Epidermal melanocyte (primary cell): ENCODE measurements around the gene TCF12.
"Not testable (repeated sequence)": the region's sequence is repeated elsewhere in the genome, so short reads cannot be mapped to it uniquely, and the experiment has no call there.

Source experiments
- DNase-seq: peaks from one replicate; pipeline ENCODE4 v3.0.0; 2011; ENCODE audit warnings: low spot score; ENCODE audit not compliant: insufficient read length

Gene TCF12

DNA sequence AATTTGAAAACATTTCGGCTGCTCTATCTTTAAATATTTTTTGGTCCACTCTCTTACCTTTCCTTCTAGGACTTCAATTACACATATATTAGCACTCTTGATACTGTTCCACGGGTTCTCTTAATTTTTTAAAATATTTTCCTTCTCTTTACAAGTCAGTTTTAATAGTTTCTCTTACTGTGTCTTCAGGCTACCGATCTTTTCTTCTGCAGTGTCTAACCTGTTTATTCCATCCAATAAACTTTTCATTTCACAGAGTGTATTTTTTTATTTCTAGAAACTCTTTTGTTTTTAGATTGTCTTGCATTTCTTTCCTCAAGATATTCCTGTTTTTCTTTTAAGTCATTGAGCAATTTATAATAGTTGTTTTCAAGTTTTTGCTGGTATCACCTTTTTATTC, 27.7 kb downstream of the TCF12 start:
- DNase-seq: no peak

DNA sequence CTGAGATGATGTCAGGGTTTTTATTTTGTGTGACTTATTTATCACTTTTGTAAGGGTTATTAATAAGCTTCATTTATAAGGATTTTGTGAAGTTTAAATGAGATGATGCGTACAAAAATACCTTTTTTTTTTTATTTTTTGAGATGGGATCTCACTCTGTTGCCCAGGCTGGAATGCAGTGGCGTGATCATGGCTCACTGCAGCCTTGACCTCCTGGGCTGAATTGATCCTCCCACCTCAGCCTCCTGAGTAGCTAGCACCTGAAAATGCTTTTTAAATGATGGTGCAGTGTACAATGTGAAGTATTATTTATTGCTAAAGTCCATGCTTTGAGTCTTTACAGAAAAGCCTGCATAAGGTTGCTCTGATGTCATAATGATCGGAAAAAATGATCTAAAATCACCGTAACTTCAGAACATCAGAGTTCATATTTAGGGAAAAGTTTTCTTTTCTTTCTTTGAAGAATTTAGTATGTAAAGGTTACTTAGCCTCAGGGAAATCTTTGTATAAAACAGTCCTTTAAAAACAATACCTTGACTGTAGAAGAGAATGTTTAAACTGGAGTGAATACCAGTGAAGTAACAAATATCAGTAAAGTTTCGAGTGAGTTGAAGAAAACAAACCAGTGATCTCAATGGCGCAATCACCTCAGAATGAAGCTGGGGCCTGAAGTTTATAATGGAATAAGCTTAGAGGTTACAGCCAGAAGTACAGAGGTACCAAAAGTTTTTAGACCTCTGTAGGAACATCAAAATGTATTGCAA, 29.7 kb downstream of the TCF12 start:
- no peak for DNase-seq

DNA sequence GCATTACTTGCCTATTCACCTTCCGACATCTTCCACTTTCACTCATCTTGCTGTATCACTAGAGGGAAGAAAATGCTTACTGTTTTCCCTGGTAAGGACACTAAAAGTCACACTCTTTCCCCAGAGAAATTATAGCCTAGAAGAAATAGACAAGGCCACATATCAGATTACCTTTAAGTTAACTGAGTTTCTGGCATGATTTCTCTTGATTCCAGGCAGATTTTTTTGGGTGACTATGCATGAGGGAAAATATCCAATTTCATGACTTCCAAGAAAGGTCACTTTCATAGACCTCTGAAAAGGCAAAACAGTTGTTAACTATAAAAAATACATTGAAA, 30.3 kb downstream of the TCF12 start:
- no peak for DNase-seq

DNA sequence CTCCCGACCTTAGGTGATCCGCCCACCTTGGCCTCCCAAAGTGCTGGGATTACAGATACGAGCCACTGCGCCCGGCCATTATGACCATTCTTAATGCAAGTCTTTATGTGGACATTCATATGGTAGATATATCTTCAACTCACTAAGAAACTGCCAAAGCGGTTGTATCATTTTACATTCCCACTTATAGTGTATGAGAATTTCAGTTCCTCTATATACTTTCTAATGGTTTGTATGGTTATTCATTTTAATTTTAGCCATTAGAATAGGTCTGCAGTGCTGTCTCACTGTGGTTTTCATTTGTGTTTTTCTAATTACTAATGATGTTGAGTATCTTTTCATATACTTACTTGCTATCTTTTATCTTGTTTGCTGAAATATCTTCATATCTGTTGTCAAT, 32.5 kb downstream of the TCF12 start:
- no peak for DNase-seq

DNA sequence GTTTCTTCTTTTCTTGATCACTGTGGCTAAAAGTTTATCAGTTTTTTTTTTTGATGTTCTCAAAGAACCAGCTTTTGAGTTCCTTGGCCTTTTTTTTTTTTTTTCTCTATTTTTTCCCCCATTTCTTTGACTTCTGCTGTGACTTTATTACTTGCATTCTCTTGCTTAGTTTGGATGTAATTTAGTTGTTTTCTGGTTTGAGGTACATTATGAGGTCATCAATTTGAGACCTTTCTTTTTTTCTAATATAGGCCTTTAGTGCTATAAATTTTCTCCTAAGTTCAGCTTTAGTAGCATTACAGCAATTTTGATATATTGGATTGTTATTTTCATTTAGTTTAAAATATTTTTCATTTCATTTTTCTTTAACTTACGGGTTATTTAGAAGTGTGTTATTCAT, 35.3 kb downstream of the TCF12 start:
- no peak for DNase-seq

DNA sequence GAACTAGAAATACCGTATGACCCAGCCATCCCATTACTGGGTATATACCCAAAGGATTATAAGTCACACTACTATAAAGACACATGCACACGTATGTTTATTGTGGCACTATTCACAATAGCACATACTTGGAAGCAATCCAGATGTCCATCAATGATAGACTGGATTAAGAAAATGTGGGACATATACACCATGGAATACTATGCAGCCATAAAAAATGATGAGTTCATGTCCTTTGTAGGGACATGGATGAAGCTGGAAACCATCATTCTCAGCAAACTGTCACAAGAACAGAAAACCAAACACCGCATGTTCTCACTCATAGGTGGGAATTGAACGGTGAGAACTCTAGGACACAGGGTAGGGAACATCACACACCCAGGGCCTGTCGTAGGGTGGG, 36.6 kb downstream of the TCF12 start:
- not testable (repeated sequence) for DNase-seq

DNA sequence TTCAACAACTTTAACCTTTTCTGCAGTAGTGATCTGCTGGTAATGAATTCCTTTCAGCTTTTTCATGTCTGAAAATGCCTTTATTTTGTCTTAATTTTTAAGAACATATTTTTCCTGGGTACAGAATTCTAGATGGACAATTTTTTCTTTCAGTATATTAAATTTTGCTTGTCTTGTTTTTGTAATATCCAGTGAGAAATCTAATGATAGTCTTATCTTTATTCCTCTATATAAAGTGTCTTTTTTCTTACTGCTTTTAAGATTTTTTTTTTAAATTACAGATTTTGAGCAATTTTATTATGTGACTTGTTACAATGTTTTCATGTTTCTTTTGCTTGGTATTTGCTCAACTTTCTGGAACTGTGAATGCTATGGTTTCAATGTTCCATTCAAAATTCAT, 38.1 kb downstream of the TCF12 start:
- DNase-seq: no peak

DNA sequence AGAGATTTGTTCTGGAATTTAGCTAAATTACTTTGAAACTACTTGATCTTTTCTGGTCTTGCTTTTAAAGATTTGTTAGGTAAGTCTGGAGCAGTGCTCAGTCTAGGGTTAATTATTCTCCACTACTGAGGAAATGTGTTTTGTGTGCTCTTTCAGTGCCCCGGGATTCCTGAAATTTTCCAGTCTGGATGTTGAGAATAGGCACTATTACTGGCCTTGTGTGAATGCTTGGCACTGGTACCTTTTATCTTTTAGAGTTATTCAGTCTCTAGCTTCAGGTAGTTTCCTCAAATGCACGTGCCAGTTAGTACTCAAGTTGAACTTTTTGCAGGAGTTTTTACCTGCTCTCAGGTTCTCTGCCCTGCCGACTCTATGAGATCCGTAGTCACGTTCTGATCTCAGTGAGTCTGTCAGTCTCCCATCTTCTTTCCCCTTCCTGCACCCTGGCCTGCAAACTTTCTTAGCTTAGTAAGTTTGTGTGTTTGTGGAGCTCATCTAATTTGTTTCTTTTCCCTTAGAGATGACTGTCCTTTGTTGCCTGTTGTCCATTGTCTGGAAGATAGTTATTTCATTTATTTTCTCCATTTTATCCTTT, 39.5 kb downstream of the TCF12 start:
- DNase-seq: no peak

DNA sequence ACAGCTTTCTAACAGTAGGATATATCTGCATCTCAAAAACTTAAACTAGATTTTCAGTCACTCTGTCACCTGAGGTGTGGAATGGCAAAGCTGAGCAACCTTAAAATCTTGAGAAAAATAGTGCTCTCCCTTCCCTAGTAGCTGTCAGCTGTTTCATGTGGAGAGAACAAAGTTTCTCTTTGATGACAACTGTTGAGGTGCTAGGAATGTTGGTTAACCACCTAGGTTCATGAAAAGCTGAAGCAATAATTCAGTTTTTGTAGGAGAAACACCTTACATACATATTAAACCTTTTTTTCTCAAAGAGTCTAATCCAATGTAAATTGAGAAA, 40.8 kb downstream of the TCF12 start:
- no peak for DNase-seq

DNA sequence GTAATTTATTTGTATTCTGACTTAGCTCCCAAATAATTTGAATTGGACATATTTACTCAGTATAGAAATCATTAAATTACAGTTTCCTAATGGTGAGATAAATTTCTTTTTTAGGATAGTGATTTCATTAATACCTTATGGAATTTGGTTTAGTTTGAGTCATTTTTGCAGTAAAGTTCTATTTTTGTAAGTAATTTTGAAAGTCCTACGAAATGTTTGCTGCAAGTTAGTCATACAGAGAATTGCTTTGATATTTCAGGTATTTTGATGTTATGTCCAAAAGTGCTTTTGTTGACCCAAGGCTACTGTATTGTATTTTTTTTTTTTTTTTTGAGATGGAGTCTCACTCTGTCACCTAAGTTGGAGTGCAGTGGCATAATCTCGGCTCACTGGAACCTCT, 41.7 kb downstream of the TCF12 start:
- no peak for DNase-seq

DNA sequence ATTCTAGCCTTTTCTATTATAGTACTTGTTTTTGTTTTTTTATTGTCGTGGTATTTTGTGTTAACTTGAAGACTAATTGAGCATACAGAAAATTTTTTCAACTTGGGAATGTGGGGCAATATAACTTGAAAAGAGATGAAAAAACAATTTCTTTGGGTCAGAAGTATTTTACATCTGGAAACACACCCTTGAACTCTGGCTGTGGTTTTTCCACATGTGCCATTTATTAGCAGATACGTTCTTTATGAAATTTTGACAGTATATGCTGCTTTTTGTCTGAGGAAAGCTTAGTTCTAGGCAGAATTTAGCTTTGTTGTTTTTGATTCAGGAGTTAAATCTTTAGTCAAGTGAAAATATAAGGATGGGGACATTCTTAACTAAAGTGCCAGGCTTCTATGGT, 44.7 kb downstream of the TCF12 start:
- no peak for DNase-seq

DNA sequence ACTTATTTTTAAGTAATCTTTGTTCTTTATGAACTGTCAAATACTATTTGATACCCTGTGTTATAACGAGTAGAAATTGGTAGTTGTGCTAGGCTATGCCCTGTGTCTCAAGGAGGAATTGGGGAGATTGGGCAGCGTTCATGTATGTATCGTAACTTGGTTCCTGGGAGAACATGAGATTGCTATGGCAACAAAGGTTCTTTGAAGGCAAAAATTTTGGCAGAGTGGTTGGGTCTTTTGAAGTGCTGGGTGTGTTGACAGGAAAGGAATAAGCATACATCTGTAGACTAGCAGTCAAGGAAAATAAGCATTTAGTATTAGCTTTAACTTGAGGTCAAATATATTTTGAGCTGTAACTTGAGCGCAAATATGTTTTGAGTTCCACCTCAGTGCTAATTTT, 45.3 kb downstream of the TCF12 start:
- DNase-seq: no peak

DNA sequence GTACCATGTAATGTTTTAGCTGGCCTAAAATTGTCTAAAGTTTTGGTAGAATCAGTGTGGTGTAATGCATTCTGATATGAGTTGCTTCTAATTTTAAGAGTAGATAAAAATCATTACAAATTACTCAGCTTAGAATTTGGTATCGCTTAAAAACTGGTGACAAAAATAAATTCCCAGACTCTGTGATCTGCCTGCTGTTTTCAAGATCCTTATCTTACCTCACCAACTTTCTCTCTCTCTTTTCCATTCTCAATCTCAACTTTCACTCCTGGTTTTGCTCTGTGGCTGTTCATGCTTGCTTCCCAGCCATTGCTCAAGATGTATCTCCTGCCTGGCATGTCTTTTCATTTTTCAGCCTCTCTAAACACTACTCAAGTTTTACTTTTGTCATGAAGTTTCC, 45.7 kb downstream of the TCF12 start:
- DNase-seq: no peak

DNA sequence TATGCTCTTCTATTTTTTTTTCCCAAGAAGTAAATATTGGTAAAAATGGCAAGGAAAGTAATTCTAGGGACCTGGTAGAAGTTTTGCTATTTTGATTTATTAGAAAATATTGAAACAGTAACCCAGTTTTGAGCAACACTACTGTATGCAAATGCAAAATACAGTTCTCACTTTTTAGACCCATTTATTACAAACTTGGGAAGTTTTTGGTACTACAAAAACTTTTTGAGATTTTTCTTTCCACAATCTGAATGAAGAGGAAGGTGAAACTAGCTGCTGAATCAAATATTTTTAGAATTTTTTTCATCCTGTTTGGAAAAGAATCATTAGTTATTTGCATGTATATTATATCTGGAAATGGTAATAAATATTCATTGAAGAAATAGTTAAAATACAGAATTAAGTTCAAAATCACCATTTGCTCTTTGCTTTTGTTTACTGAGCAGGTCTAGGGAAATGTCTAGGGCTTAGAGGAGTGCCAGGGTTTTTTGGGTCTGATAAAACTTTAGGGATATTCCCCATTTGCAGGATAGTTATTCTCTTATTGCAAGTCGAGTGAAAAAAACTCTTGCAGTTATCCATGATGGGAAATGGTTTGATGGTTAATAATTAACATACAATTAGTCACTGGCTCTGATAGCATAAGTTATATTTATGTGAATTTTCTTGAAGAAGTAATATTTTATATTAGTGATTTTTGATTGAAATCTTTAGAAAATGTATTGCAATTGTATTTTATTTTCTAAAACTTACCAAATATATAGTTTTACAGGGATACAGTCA, 47.0 kb downstream of the TCF12 start:
- DNase-seq: no peak

DNA sequence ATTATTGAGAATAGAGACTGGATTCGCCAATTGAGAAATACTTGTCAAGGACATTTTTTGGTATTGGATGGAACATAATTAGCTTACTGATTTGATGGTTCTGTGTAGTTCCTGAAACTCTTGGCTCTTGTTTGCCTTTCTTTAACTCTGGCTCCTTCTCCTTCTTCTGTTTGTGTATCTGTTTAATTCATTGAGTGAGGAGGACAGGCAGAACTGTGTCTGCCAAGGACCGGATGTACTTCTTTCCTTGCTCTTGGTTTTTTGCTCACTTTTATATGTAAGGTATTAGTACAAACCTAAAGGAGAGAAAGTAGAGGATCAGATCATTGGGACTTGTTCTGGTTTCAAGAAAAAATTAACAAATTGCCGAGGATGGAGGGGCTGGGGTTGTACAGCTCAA, 48.9 kb downstream of the TCF12 start:
- no peak for DNase-seq

DNA sequence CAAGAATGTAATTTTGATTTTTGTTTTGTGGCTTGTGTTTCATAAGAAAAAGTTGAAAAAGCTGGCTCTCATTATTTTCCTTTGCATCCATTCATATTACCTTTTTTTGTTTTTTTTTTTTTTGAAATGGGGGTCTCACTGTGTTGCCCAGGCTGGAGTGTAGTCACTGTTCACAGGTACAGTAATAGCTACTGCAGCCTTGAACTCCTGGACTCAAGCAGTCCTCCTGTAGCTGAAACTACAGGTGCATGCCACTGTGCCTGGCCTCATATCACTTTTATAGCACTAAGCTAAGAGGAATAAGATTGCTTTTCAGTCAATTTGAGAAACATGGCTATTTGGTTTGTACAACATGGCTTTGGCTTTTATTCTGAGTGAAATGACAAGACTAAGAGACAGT, 49.8 kb downstream of the TCF12 start:
- DNase-seq: no peak

DNA sequence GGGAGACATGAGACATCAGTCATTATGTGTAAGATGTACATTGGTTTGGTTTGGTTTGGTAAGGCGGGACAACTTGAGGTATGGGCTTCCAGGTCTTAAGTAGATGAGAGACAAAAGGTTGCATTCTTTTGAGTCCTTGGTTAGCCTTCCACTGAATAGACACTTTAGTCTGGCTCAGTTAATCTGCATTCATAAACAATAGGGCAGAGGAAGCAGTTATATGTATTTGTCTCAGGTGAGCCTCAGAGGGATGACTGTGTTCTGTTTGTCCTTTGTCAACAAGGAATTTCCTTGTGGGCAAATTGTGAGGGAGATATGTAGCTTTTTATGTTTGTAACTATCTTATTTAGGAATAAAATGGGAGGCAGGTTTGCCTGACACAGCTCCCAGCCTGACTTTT, 50.4 kb downstream of the TCF12 start:
- DNase-seq: no peak

DNA sequence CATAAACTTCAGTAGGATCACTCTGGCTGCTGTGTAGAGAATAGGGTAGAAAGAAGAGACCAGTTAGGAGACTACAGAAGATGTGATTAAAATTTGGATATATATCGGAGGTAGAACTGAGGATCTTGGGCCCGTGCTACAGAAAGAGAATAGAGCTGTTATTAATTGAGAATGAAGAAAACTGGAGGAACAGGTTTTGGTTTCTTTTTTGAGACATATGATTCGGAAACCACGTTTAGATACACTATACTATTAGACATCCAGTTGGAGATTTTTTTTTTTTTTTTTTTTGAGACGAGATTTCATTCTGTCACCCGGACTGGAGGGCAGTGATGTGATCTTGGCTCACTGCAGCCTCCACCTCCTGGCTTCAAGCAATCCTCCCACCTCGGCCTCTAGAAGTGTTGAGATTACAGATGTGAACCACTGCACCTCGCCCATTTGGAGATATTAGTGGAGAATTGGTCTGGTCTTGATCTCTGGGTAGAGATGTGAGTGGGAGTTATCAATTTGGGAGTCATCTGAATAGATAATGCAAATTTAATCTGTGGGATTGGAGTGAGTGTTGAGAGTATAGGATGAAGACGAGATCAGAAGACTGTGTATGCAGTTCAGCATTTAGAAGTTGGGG, 50.9 kb downstream of the TCF12 start:
- DNase-seq: no peak

DNA sequence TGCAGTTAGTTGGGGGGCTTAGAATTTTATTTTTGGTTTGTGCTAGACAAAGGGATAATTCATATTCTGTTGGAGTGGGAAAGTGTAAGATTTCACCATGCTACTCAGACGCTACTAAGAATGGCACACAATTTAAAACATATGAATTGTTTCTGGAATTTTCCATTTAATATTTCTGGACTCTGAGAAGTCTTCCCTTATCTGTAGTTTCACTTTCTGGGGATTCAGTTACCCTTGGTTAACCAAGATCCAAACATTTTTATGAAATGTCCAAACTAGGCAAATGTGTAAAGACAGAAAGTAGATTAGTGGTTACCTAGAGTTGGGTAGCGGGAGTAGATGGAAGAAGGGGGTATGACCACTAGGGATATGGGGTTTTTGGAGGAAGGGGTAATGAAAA, 53.1 kb downstream of the TCF12 start:
- DNase-seq: no peak

DNA sequence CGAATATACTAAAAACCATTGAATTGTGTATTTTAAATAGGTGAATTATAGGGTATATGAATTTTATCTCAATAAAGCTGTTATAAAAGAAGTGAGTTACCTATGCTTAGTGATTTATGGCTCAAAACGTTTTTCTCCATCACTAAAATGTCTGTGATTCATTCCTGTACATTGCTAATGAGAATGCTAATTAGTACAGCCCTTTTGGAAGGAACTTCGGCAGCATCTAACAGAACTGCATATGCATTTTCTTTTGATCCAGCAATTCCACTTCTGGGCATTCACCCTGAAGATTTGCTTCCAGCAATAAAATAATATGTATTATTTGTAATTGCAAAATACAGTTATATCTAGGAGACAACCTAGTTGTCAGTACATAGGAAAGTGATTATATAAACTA, 53.6 kb downstream of the TCF12 start:
- no peak for DNase-seq

DNA sequence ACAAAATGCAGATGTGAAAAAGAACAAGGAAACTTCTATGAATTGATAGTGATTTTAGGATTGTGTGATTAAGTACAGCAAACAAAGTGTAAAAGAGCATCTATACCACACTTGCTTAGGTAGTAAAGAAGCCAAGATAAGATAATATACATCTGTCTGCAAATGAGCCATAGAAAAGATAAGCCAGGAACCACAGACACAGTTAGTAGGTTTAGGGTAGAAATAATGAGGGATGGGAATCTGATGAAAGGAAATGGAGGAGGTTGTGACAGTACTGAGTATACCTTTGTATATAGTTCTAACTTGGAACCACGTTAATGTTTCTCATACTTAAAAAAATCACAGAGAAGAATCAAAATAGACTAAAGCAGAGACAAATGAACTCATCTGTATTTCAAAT, 54.0 kb downstream of the TCF12 start:
- no peak for DNase-seq

DNA sequence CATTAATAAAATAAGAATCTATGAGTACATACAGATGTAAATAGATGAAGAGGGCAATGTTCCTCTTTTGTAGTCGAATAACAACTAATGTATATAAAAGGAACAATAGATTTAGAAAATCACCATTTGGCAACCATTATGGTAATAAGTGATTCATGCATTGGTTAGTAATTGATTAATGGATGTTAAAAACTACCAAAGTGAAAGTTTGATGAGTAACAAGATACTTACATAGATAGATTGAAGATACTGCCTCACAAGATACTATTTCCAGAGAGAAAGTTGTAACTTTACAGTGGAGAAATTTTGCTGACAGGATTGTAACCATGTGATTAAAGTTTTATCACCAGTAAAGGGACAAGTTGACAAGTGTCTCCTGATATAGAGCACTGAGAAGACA, 55.0 kb downstream of the TCF12 start:
- no peak for DNase-seq

DNA sequence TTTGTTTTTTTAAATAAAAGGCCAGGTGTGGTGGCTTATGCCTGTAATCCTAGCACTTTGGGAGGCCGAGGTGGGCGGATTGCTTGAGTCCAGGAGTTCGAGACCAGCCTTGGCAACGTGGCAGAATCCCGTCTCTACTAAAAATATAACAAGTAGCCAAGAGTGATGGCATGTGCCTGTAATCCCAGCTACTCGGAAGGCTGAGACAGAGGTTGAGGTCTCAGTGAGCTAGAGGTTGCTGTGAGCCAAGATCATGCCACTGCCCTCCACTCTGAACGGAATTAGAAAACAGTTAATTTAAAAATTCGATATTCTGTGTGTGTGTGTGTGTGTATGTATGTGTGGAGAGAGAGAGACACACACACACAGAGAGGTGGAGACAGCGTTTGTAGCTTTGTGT, 58.8 kb downstream of the TCF12 start:
- no peak for DNase-seq
